ENCODE results near the gene TPPP. TPM values are rescaled to one million over a fixed set of nuclear protein-coding genes. Genes with fewer than 3 reads are reported as not detected.

Gene TPPP
- total and polyA plus RNA-seq, 2 of the 13 experiments (the other 11 are each of a cell fraction or from before 2014, with no cell fraction given) = 0.07 TPM; not detected in 1

- Histone ChIP-seq H3K79me2 (ENCODE audit: insufficient read depth, low read length) (peaks cover 3% of the 10 kb centered on the region), H3K27me3 (ENCODE audit: control insufficient read depth in 1 of 2, insufficient read depth in 2 of 2, low read length in 2 of 2) (no peaks in the 10 kb centered on the region), H3K4me2 (ENCODE audit: low read depth, low read length) (no peak overlapping the region), H3K36me3 (replicated peaks in 1 of 2; ENCODE audit: control insufficient read depth in 1 of 2, insufficient read depth in 2 of 2, low read length in 2 of 2) (peaks cover 18 to 88% of the 10 kb centered on the region in 2 experiments; a peak in 4 of 5 replicates), H4K20me1 (ENCODE audit: insufficient read depth, low read length) (no peaks in the 10 kb centered on the region), H3K4me1 (ENCODE audit: insufficient read depth, low read length) (peaks cover 32% of the 10 kb centered on the region), H2AFZ (ENCODE audit: low read length) (no peak overlapping the region), H3K4me3 (replicated peaks in 1 of 3; ENCODE audit: insufficient read depth in 1 of 3, low read depth in 2 of 3, low read length in 3 of 3) (no peak overlapping the region), H3K27ac (ENCODE audit: extremely low read length, insufficient read depth, low read length) (no peak overlapping the region), H3K9ac (ENCODE audit: insufficient read depth, low read depth, low read length) (no peak overlapping the region), H3K9me3 (ENCODE audit: low read length) (no peaks in the 10 kb centered on the region)
- ChIA-PET CTCF (ENCODE audit: low intra/inter-chr PET ratio, low total read pairs) (no interaction called here), POLR2A (no interaction called here)
- DNase-seq (ENCODE audit: low spot score) (no peak), ATAC-seq (no peak; the same call in 2 of the 3 replicates), FAIRE-seq (no peak)
- BruUV-seq (replicated peaks) = no TSS peak
- WGBS (ENCODE audit: low lambda C conversion rate) = 99% methylated on average over 9 of the region's 9 CpGs
- TF ChIP-seq DBP (CRISPR knock-in tag; IDR thresholded peaks at IDR 0.05; ENCODE audit: not compliant biosample characterization) = no peak
- TF ChIP-seq ATRX (CRISPR knock-in tag; IDR thresholded peaks at IDR 0.05; ENCODE audit: borderline replicate concordance) = no peak
- TF ChIP-seq YY1 (IDR thresholded peaks at IDR 0.05; ENCODE audit: insufficient read depth, insufficient replicate concordance, low read depth, low read length) = no peak
- no peak for TF ChIP-seq ZMAT3 (CRISPR knock-in tag; conservative IDR thresholded peaks at IDR 0.05)
- peak; percentile 38 for TF ChIP-seq AGO2 (optimal IDR thresholded peaks at IDR 0.05; ENCODE audit: low read depth, low read length)
- intact Hi-C loops (cut with micrococcal nuclease; ENCODE audit: unreplicated experiment) (no loop called here), in situ Hi-C loops (cut with HindIII; ENCODE audit: extremely low pct_ligation_motif_present, low pct_unique_long_range_greater_than_20kb) (no loop called here)
These were observed 70.8 kb downstream of the TPPP start for GRCh38 chr5:622359-622758.

GRCh38 chr5:621341-621761, 71.8 kb downstream of the TPPP start:
- no peaks in the 10 kb centered on the region for H4K20me1 ChIP-seq (ENCODE audit: insufficient read depth, low read length)
- ChIA-PET CTCF (ENCODE audit: low intra/inter-chr PET ratio, low total read pairs) (no interaction called here), POLR2A (interaction anchor here (1.5 kb wide), 1 partner anchor 10 kb away, joined by 4 read pairs; no protein-coding TSS in a partner anchor)
- H3K4me1 ChIP-seq (ENCODE audit: insufficient read depth, low read length) = peaks cover 42% of the 10 kb centered on the region
- no TSS peak for BruUV-seq (replicated peaks)
- TF ChIP-seq CCAR2 (optimal IDR thresholded peaks at IDR 0.05; ENCODE audit: low read depth, low read length) (no peak), KDM2A (CRISPR knock-in tag; IDR thresholded peaks at IDR 0.05; ENCODE audit: borderline replicate concordance, low read depth) (no peak), ZNF337 (CRISPR knock-in tag; IDR thresholded peaks at IDR 0.05; ENCODE audit: borderline replicate concordance, low read depth) (no peak), AGO2 (optimal IDR thresholded peaks at IDR 0.05; ENCODE audit: low read depth, low read length) (peak; percentile 37), FIP1L1 (IDR thresholded peaks at IDR 0.05; ENCODE audit: borderline replicate concordance, insufficient read depth, low read depth, low read length) (no peak), REST (IDR thresholded peaks at IDR 0.05; ENCODE audit: borderline replicate concordance in 1 of 2, low read depth in 1 of 2, low read length in 2 of 2) (no peak), ZNF138 (CRISPR knock-in tag; IDR thresholded peaks at IDR 0.05; ENCODE audit: low read depth) (no peak)
- FAIRE-seq (no peak), DNase-seq (ENCODE audit: low spot score) (no peak), ATAC-seq (no peak)
- H3K9me3 ChIP-seq (ENCODE audit: low read length) = no peaks in the 10 kb centered on the region
- intact Hi-C loops (cut with micrococcal nuclease; ENCODE audit: unreplicated experiment) (no loop called here), in situ Hi-C loops (cut with HindIII; ENCODE audit: extremely low pct_ligation_motif_present, low pct_unique_long_range_greater_than_20kb) (no loop called here)
- H3K9ac ChIP-seq (ENCODE audit: insufficient read depth, low read depth, low read length) = no peak overlapping the region
- H3K4me3 ChIP-seq (replicated peaks in 1 of 3; ENCODE audit: insufficient read depth in 1 of 3, low read depth in 2 of 3, low read length in 3 of 3) = no peak overlapping the region
- 95% methylated on average over 16 of the region's 16 CpGs for WGBS (ENCODE audit: low lambda C conversion rate)
- H3K27ac ChIP-seq (ENCODE audit: extremely low read length, insufficient read depth, low read length) = peak overlapping the region; percentile 53
- no peak overlapping the region for H3K4me2 ChIP-seq (ENCODE audit: low read depth, low read length)
- peaks cover 18 to 81% of the 10 kb centered on the region in 2 experiments; a peak in 4 of 5 replicates for H3K36me3 ChIP-seq (replicated peaks in 1 of 2; ENCODE audit: control insufficient read depth in 1 of 2, insufficient read depth in 2 of 2, low read length in 2 of 2)
- no peak overlapping the region for H2AFZ ChIP-seq (ENCODE audit: low read length)
- no peaks in the 10 kb centered on the region for H3K27me3 ChIP-seq (ENCODE audit: control insufficient read depth in 1 of 2, insufficient read depth in 2 of 2, low read length in 2 of 2)
- H3K79me2 ChIP-seq (ENCODE audit: insufficient read depth, low read length) = peaks cover 12% of the 10 kb centered on the region

All from HepG2 (cell line).